C1 segment of cervical spinal cord (tissue), 14 donors: ENCODE data around the gene SLC18B1.

Source experiments
- DNase-seq, 14 donors: peaks; one replicate each; lab custom pipeline; 2025; lab: John Stamatoyannopoulos, UW

The SLC18B1 gene

DNA sequence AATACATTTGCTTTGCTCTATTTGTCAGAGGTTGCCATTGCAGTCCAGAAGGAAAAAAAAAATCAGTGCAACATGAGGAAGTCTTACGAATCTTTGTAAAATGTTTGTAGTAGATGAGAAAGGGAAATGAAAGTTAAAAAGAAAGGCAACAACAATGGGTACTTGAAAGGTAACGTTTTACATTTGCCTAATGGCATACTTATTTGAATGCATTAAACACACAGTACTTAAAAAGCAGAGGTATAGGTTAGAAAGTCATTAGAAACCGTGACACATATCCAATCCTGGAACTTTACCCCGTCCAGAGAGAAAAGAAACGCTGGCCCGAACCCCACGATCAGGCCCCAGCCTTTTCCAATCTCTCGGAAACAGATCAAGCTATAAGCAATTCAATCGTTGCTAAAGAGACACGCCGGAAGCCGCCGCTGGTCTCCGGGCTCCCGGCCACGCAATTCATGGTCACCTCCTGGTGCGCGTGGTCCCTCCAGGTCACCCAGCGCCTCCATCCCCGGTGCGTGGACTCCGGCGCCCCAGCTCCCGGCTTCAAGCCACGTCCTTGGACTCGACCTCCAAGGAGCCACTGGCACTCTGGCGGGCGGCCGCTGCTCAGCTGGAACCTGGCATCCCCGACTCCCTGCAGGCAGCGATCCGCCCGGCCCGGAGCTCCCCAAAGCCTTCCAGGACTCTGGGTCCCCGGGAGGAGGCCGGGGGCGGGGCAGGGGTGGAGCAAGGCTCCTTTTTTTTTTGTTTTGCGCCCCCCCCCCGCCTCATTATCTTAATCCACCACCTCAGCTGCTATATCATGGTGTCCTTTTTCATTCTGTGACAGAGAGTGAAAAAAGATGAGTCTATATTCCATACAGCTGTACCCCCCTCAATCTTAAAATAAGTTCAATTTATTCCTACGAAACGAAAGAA is at the start of gene SLC18B1:
SLC18B1 (minus strand) TSS at position 687 of the 918 bp plus-strand sequence; CDS start at position 506, 181 bp downstream.
- peak in 13 of 14 donors; percentile 18 to 73 (median 53) for DNase-seq

DNA sequence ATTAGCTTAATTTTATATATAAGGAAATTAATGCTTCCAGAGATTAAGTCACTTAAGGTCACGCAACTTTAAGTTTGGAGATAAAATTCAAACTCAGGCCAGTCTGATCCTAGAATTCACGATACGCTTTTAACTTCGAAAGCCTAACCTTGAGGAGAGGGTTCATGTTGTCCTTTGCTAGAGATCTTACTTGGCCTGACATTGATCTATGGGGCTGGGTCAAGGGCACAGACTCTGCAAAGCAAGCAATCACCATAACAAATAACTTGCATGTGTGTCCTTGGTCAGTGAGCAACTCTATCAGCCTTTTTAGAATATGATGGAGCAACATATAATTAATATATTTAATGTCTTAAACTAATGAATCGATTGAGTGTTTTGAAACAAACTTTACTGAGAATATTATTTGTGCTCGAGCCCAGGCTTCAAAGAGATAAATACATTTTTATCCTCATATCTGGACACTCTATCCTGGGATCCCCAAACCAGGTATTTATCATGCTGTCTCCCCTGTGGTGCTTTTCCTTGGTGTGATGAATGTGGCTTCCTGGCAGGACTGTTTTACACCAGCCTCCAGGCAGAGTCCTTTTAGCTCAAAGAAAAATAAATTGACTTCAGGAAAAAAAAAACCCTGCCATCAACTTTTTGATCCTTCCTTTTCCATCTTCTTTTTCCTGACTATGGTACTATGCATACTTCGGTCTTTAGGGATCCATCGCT is 45.0 kb upstream of the SLC18B1 start:
- no peak for DNase-seq

DNA sequence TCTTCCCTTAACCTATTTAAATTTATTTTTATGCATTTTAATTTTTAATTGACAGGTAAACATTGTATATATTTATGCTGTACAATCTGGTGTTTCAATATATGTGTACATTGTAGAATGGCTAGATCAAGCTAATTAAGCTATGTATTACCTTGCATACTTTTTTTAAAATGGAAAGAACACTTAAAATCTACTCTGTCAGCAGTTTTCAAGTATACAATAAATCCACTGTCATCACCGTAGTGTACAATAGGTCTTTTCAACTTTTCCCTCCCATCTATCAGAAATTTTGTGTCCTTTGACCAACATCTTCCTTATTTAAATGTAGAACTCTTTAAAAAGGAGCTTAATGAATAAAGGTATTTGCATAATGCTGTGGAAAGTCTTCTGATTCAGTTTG is 43.5 kb upstream of the SLC18B1 start:
- DNase-seq = no peak

DNA sequence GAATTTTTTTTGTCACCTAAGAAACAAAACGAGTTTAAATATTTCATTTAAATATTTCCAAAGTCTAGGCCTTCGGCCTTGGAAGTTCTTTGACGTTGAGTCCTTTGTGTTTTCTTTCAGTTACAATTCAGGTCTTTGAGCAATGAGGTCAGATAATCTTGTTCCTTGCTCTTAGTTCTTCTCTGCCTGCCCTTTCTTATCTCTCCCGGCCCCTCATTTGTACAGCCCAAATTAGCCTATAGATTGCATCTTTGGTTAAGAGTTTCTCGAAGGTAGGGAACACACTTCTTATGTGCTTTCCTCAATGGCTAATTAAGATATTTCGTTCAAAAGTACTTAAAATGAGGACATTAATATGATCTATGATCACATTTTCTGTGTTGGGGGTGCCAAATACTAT is 34.5 kb upstream of the SLC18B1 start:
- DNase-seq = no peak

DNA sequence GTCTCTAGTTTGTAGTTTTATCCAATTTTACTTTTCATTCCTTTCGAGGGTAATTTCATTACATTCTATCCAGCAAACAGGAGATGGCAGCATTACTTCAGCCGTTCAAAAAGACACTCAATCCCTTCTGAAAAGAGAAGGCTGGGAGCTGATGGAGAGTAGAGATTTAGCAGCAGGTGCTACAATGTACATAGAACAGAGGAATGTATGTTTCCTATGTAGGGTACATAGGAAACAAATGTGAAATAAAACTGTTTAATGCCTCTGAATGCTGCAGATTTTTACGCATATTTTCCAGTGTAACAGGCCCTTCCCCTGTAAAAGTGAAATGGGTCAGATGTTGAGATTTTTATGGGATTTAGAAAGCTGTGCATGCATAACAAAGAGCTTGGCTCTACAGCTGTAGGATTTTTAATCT is 31.9 kb upstream of the SLC18B1 start:
- DNase-seq = peak in 1 of 14 donors; percentile 16

DNA sequence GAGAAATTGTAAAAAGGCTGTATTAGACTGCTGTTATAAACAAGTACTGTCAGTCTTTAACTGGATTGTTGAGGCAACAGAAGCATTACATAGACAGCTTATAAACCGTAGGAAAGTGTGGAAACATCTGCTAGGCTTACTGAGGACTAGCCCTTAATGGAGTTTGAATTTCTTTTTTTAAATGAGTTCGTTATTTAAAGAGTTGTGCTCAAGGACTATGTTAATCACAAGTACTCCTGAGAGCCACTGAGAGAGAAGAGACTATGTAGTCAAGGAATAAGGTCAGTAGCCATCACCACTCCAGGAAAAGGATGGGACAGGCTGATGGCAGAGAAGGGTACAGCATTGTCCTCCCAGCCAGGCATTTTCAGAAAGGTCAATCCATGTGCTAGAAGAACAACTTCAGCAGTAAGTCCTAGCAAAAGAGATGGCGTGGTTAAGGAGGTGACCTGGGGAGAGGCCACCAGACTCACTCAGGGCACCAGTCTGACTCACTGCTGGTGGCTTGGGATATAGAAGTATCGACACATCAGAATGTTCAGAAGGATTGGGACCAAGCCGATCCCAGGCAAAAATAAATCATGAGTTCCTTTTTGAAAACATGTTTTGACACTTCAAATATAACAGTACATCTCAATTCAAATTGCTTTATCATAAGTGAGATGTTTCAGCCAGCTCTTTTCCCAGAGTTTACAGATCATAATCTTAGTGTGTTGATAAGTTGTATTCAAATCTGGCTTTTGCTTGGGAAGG is 22.4 kb upstream of the SLC18B1 start:
- no peak for DNase-seq

DNA sequence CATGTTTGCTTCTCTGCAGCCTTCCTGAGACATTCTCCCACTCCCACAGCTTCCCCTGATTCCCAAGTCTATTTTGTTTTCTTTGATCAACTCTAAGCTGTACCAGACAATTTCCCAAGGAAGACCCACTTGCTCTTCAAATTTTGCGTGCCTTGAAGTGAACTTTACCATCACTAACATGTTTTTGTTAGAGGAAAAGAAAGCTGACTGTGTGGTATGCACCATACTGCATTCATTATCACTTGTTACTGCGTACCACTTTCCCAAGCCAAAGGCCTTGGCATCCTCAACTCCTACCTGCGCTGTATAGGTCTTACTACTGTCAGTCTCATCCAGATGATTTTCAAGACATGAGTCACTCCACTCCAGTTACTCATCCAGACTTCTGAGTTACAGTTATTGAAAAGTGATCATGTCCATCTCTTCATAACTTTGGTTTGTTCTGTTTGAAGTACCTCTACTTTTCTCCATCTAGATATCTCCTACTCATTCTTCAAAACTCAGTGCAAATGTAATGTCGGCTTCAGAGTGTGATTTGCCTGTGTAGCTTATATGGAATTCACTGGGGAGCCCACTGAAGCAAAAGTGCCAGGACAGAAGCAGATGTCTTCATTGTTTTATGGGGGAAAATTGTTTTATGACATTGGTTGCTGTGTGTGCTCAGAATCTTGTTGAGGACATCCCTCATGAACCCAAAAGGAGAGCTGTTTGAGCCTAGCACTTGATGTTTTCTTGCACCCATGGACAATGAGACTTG is 21.1 kb upstream of the SLC18B1 start:
- no peak for DNase-seq

DNA sequence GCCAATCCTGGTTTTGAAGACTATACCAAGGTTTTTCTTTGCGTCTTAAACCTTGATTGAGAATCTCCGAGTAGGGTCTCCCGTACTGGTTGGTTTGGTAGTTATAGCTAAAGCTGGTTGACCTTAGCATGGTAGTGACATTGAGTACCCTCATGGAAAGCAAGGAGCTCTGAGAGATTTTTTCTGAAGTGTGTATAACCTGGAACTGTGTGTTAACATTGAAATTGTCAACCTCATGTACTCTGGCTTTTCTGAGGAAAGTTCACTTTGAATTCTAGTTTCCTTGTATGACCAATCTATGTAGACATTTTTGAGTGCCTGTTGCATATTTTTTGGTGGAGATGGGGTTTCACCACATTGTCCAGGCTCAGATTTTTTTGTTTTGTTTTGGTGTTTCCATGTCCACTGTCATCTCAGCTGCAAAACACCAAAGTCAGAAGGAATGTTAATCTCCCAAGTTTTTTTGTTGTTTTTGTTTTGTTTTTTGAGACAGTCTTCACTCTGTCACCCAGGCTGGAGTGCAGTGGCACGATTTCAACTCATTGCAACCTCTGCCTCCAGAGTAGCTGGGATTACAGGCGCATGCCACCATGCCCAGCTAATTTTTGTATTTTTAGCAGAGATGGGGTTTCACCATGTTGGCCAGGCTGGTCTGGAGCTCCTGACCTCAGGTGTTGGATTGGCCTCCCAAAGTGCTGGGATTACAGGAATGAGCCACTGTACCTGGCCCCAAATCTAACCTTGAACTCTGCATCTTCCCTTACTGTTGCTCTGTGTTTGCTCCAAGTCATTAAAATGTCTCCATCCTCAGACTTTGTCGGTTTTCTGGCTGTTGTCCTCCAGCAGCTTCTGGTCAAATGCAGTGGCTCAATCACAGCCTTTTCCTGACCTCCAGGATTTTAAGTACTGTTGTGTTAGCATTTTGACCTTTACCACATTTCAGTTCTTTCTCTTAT is 20.2 kb upstream of the SLC18B1 start:
- no peak for DNase-seq

DNA sequence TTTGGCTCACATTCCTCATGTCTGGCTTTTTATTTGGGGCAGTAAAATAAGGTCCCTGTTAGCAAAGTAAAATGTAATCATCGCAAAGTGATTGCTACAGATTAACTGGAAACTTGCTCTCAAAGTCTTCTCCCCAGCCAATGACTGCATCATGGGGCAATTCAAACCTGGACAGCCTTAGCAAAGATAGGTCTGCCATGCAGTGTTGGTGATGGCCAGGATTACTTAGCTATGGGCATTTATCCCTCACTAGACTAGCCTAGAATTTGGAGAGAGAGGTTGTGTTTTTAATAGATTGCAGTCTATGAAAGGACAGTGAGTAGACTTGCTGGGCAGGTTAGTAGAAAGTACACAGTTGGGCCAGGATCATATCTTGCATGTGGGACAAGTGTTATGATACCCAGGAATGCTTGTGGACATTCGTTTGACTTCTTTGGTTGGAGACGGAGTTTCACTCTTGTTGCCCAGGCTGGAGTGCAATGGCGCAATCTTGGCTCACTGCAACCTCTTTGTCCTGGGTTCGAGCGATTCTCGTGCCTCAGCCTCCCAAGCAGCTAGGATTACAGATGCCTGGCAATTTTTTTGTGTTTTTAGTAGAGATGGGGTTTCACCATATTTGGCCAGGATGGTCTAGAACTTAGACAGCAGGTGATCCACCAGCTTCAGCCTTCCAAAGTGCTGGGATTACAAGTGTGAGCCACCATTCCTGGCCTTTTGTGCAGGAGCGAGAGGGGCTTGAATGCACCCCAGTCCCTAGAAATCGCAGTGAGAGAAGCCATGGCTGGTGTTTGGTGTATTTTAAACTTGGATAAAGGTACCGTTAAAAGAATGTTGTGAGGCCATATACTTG is 19.3 kb upstream of the SLC18B1 start:
- no peak for DNase-seq

DNA sequence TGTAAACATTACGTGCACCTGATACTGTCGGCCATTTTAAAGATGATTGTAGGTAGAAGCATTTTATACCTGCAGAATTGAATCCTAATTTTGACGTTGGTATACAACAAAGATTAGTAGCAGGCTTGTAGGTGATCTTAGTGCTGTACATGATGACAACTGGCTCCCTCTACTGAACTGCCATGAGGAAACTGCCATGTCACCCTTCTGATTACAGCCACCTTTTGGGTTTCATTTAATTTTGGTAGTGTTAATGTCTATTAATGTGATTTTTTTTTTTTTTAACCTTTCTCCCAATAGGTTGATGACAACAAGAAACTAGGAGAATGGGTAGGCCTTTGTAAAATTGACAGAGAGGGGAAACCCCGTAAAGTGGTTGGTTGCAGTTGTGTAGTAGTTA is 18.2 kb upstream of the SLC18B1 start:
- DNase-seq = no peak

DNA sequence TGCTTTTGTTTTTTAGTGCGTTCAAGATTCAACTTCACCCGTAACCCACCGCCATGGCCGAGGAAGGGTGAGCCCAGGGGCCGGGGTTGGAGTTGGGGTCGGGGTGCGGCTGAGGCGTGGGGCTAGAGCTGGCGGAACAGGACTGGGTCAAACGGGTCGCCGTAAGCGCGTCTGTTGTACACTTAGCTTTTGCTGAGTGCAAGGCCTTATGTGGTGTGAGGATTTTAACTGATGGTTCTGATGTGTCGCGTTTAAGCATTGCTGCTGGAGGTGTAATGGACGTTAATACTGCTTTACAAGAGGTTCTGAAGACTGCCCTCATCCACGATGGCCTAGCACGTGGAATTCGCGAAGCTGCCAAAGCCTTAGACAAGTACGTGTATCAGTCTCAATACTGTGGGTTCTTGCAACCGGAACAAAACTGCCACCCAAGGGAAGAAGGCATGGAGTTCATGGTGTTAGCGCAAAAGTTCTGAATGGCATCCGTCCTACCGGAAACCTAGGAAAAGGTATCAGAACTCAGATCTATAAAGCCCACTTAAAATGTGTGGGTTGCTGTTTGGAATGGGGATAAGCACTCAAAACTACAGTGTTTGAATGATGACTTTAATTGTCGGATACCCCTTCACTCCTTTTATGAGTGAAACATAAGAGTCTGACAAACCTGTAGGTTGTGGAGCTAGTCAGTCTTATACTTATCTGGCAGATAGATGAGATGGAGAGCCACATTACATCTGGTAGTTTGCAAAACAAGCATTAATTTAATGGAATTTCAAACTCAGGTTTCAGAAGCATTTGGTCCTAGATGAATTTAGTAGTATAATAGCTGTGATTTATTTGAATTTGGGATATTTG is 16.5 kb upstream of the SLC18B1 start:
- DNase-seq = no peak

DNA sequence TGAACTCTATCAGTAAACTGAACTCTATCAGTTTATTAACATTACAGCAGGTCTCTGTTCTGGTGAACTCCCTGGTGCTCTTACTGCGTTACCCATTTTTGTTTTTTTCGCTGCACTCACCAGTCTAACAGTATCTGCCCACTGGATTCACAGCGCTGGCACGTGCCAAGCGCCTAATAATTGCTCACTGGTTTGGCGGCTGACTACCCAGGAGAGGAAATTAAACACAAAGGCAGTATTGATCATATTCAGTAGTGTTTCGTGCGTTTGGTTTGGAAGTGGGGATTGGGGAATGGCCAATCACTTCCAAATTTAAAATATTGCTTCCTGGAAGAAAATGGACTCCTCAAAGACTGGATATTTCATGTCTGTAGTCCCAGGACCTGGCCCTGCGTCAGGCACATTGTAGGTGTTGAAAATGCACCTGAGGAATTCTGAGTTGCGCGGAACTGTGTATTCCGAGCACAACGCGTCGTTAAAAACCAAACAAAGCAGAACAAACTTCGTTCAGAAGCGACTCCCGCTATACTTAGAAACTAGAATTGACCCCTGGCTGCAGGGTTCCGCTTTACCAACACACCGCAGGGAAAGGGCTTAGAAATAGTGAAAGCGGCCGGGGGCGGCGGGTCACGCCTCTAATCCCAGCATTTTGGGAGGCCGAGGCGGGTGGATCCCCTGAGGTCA is 14.9 kb upstream of the SLC18B1 start:
- DNase-seq = peak in 12 of 14 donors; percentile 27 to 84 (median 60)

DNA sequence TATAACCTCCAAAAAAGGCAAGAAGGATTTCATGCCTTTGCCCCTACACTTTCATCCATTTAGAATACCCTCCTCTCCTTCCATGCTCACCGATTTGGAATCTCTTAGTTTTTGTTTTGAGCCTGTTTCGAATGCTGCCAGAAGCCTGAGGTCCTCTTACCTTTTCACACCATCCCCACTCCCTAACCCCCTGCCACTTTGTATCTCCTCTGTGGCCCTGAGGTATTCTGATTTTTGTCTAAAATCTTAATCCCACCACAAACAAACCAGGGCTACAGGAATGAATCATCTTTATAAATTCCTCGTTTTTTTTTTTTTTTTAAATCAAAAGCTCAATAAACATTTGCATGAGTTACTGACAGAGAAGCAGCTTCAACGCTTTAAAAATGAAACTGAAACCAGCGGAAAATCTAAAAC is 14.3 kb upstream of the SLC18B1 start:
- DNase-seq = peak in 3 of 14 donors; percentile 6 to 53 (median 9)

DNA sequence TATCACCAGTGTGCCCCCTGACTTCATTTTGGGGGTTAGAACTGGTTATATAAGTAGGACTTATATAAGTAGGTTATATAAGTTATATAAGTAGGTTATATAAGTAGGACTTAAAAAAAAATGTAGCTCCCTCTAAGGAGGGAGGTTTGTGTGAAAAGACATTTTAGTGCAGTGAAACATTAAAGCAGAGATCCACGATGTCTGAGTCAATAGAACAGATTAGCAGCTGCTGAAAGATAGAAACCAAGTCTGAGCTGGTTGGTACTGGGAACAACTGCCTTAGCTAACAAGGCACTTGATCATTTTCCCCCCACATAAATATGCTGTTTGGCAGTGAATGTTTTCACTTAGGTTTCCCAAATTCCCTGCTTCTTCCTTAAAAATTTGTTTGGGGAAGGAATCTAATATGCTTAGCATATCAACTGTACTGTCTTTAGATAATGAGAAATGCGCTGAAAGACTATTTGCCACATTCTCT is 13.9 kb upstream of the SLC18B1 start:
- peak in 2 of 14 donors; percentile 29 to 44 for DNase-seq

DNA sequence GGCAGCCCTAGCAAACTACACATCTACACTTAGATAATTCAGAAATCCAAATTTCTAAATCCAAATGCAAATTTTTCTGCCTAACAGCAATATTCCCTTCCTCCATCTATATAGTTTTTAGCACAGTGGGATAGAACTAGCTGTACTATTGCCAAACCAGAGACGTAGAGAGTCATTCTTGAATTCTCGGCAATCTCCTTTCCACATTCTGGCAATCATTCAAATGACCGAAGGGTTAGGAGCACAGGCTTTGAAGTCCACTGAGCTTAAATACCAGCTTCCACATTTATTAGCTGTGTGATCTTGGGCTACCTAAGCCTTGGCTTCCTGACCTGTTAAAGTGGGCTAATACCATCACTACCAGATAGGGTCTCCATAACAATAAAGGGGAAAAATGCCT is 12.8 kb upstream of the SLC18B1 start:
- DNase-seq = no peak

DNA sequence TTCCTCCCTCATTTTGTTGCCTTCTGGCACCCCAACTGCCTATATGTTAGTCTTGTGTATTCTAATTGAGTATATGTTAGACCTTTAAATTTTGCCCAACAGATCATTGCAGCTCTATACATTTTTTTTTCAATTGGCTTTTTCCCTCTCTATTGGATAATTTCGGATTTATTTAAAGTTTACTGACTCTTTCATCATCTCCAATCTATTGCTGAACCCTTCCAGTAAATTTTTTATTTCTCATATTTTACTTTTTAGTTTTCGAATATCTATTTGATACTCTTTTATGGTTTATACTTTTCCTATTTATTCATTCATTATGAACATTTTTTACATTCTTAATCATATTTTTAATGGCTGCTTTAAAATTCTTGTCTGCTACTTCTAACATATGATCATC is 7.1 kb upstream of the SLC18B1 start:
- DNase-seq = no peak

DNA sequence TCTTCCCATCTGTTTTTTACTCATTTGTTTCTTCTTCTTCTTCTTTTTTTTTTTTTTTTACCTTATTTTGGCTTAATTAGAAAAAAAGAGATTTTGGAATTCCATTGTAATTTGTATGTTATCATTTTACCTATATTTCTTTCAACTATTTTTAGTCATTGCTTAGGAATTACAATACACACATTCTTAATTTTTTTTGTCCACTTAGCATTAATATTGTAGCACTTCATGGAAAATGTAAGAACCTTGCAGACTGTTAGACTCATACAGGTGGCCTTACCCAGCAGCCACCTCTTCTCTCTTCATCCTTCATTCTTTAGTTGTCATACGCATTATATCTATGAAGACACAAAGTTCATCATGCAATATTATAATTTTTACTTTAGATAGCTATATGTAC is 5.8 kb upstream of the SLC18B1 start:
- no peak for DNase-seq
